ENCODE results near the gene AGAP4. TPM values are rescaled to one million over a fixed set of nuclear protein-coding genes. Genes with fewer than 3 reads are reported as not detected.
"Not testable (repeated sequence)": the region's sequence is repeated elsewhere in the genome, so short reads cannot be mapped to it uniquely, and the experiment has no call there.

Gene AGAP4
- 10 to 100 TPM; 27.8 to 46.3 (median 32.8) TPM for polyA plus RNA-seq (ENCODE audit: insufficient read length in 4 of 4)

DNA sequence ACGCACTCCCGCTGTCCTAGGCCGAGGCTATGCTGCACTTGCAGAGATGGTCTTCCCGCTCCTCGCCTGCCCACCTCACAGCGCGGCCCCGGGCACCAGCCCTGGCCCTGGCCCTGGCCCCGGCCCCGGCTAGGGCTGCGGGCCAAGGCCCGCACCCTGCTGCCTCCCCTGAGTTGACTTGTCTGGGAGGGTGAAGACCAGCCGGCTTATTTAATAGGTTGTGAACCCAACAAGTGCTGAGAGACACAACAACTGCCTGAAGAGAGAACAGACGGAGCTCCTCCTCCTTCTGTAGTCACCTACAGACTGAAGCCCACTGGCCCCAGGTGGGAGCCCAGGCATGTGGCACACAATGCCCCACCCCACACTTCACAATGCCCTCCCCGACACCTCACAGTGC, at the start of gene AGAP4:
TSS of gene AGAP4 (minus strand) at position 101 of the 400 bp plus-strand sequence. CDS start 153 bp downstream, outside the sequence.
- not testable (repeated sequence) for DNase-seq (ENCODE audit: low read depth in 4 of 4, low spot score in 3 of 4)

DNA sequence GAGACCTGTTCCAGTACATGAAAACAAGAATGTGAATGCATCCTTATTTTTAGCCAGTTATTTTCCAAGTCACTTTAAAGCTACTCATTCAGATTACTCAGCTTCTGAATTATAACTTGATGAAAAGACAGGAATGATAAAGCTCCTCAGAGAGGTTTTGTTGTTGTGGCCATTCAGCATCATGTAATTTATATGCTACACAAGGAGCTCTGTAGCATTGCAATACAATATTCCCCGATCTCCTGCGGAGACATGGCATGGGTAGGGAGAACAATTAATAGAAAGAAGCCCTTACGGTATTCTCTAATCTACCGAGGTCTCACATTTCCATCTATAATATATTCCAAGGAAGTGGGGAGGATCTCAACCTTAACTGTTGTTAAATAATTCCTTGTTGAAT, 43.4 kb upstream of the AGAP4 start:
- DNase-seq (ENCODE audit: low read depth in 4 of 4, low spot score in 3 of 4), result not testable (repeated sequence)

DNA sequence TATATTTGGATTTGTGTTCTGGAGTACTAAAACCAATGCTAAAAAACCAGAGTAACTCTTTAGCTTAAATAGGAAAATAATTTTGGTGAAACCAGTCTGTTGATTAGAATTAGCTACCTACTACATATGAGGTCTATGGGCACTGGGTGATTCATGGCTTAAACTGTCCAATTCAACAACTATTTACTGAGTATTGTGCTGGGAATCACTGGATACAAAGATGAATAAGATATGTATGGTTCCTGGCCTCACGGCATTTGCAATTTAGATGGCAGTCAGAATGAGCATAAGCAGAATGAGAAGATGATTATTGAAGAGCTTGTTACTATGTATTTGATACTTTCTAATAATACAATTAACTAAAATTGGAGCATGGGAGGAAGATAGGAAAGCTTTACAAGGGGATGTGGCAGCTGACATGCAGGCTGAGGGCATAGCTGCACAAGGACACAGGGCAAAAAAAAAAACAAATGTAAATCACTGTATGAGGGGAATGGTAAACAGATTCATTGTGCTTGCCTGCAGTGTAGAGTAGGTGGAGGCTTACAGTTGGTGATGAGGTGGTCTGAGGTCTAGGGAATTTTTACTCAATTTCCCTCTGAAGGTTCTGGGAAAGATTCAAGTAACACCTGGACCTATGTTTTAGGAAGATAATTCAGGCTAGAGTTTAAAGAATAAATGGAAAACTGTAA, 42.4 kb upstream of the AGAP4 start:
- DNase-seq (ENCODE audit: low read depth in 4 of 4, low spot score in 3 of 4), result not testable (repeated sequence)

DNA sequence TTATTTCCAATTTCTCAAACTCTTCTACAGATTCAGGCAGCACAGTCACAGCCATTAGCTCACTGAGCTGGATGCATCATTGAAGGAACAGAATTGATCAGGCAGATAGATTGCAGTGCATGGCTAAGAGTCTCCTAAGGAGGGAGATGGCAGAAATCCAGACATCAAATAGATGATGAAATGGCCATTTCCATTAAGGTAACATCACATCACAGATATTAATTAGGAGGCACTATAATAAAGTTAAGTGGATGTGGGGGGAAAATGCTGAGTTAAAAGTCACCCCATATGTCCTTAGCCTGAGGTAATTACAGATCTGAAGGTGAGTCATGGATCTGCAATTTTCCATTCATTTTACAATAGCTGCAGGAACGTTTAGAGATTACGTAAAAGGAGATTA, 35.6 kb upstream of the AGAP4 start:
- not testable (repeated sequence) for DNase-seq (ENCODE audit: low read depth in 4 of 4, low spot score in 3 of 4)

DNA sequence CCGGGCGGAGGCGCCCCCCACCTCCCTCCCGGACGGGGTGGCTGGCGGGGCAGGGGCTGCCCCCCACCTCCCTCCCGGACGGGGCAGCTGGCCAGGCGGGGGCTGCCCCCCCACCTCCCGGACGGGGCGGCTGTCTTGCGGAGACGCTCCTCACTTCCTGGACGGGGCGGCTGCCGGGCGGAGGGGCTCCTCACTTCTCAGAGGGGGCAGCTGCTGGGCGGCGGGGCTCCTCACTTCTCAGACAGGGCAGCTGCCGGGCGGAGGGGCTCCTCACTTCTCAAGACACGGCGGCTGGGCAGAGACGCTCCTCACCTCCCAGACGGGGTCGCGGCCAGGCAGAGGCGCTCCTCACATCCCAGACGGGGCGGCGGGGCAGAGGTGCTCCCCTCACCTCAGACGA, 18.1 kb upstream of the AGAP4 start:
- DNase-seq (ENCODE audit: low read depth in 4 of 4, low spot score in 3 of 4), result not testable (repeated sequence)

DNA sequence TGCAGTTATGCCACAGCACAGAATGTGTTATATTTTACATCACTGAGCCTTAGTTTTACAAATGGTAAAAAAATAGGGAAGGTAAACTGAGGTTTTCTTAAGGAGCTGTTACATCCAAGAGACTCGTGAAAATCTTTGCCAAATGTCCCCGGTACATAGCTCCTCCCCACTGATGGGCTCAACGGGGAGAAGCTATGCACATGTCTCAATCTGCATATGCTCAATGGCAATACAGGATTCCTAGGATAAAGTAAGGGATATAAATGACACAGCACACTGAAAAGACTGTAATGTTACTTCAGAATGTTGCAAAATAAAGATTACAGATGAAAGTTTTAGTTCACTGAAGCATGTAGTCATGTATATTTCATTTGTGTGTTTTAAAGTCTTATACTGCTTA, 17.0 kb upstream of the AGAP4 start:
- DNase-seq (ENCODE audit: low read depth in 4 of 4, low spot score in 3 of 4), result not testable (repeated sequence)

DNA sequence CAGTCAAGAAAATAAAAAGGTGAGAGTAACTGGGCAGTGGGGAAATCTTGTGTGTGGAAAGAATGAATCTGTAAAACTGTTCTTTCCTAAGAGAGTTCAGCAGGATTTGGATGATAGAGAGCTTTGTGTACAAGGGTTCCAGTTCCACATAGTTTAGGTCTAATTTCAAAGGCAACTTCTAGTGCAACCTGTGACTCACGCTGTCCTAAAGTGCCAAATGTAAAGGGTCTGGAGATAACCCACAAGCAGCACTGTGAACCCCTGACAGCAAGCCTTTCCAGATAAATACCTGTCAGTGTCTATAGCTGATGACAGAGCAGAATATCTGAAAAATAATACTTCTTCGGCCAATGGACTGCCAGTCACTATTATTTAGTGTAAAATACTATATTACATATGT, 16.3 kb upstream of the AGAP4 start:
- not testable (repeated sequence) for DNase-seq (ENCODE audit: low read depth in 4 of 4, low spot score in 3 of 4)

DNA sequence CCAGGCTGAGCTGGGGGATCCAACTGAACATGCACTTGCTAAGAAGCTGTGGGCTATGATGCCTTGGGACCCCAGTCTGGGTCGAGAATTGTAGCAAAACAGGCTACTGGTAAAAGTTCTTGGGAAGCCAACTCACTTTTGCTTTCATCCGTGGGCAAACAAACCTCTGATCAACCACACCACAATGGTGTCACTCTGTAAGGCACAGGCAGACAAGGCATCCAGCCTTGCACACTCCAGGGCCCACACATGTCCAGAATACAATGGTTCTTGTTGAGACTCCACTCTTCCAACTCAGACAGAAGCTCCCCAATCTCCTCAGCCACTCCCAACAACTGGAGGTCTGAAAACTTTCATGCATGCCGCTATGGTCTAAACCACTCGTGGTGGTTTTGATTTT, 10.6 kb upstream of the AGAP4 start:
- DNase-seq (ENCODE audit: low read depth in 4 of 4, low spot score in 3 of 4), result not testable (repeated sequence)

DNA sequence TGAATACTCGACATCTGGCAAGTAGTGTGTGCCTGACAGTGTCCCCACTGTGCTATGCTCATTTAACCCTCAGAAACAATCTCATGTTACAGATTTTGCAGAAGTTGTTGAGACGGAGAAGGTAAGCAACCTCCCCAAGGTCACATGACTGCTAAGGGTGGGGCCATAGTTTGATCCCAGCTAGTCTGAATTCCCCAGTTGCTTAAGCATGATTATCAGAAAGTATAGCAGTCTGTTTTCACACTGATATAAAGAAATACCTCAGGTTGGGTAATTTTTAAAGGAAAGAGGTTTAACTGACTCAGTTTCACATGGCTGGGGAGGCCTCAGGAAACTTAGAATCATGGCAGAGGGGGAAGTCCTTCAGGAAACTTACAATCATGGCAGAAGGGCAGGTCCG, 1.2 kb upstream of the AGAP4 start:
- not testable (repeated sequence) for DNase-seq (ENCODE audit: low read depth in 4 of 4, low spot score in 3 of 4)

DNA sequence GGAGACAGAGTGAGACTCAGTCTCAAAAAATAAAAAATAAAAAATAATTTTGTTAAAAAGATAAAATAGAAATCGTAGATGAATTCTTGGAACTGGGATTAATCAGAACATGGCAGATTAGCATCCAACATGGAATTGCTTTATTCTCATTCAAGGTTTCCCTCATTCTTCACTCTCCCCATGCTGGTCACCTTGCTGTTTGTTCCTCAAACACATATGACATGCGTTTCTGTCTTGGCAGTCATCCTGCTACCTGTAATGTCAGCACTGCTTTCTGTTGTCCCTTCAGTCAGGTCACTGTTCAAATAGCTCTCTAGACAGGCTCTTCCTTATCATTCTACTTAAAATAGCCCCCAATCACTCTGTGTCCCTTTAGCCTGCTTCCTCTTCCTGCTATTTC, 24.4 kb downstream of the AGAP4 start:
- DNase-seq (ENCODE audit: low read depth in 4 of 4, low spot score in 3 of 4), result not testable (repeated sequence)

DNA sequence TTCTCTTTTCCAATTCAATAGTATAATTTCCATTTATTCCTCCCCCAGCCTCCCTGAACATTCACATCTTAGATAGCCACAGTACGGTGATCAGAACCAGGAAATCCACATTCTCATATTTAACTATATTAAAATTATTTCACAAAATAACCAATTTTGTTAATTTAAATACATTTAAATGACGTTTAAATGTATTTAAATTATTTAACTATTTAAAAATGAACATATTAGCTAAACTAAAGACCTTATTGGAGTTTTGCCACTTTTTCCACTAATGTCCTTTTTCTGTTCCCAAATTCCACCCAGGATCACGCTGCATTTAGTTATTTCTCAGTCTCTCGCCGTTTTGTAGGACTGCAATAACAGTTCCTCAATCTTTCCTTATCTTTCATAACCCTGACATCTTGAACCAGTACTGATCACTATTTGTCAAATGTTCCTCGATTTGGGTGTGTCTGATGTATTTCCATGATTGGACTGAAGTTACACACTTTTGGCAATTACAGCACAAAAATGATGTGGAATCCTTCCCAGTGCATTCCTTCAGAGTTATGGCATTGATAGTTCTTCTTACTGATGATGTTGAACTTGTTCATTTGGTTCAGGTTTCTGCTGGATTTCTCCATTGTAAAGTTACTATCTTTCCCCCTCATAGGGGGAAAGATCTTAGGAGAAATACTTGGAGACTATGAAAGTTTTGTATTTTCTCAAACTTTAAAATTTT, 27.0 kb downstream of the AGAP4 start:
- not testable (repeated sequence) for DNase-seq (ENCODE audit: low read depth in 4 of 4, low spot score in 3 of 4)

DNA sequence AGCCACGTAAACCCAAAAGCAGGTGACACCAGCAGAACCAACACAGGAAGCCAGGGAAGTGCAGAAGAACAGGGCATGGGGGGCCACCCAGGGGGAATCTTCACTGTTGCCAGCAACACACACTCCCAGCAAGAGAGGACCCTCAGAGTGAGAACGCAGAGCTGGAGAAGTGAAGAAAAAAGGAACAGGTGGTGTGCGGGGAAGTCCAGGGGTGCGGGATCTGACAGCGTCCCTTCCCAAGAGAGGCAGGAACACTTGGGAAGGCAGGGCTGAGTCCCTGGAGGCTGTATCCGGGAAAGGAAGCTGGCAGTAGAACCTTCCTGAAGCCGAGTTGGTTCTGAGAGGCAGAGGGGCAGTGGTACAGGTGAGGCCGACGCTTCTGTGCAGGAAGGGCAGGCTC, 27.7 kb downstream of the AGAP4 start:
- no peak for DNase-seq (ENCODE audit: low read depth in 4 of 4, low spot score in 3 of 4)

DNA sequence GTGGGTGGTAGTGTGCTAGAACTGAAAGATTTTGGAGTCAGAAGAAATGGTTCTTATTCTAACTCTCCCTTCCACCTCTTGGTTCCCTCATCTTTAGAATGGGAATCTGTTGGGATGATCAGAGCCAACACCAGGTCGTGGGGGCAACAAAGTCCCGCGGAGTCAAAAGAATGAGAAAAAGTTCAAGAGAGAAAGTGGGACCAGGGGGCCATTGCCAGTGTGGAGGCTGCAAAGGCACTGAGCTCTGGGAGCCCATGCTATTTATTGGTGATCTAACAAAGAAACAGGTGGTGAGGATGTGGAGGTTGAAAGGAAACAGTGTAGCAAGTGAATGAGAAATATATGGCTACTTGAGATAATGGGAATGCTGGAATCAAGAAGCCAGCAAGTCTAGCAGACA, 29.4 kb downstream of the AGAP4 start:
- no peak for DNase-seq (ENCODE audit: low read depth in 4 of 4, low spot score in 3 of 4)

DNA sequence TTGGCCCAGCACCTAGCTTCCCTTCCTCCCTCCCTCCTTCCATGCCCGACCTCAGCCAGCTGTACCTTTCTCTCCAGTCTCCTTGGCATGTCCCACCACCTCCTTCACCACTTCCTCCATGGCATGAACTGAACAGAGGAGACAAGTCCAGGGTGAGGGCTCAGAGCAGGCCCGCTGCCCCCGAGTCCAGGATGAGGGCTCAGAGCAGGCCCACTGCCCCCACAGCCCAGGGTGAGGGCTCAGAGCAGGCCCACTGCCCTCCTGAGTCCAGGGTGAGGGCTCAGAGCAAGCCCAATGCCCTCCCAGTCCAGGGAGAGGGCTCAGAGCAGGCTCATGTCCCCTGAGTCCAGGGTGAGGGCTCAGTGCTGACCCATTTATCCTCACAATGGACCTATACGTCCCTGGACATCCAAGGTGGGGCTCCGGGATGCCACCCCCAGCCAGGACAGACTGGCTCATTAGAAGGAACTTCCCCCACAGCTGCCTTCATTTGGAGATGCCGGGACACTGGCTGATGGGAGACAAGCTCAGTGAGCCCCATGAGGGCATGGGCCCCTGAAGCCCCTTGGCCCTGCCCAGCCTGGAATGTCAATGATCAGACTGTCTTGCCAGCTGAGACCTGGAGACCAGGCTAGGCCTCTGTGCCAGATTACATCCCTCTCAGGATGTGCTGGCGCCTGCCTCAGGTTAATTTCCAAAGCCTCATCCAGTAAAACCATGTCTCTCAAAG, 30.0 kb downstream of the AGAP4 start:
- no peak for DNase-seq (ENCODE audit: low read depth in 4 of 4, low spot score in 3 of 4)

DNA sequence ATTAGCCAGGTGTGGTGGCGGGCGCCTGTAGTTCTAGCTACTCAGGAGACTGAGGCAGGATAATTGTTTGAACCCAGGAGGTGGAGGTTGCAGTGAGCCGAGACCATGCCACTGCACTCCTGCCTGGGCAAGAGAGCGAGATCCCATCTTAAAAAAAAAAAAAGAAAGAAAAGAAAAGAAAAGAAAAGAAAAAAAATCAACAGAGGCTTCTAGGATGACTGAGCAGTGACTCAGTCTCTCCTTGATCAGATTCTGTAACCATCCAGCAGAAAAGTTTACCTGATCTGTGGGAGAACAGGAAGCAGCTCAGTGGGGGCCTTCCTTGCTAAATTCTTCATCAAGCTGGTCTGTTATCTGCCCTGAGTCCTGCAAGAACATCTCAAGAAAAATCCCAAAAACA, 33.2 kb downstream of the AGAP4 start:
- not testable (repeated sequence) for DNase-seq (ENCODE audit: low read depth in 4 of 4, low spot score in 3 of 4)

DNA sequence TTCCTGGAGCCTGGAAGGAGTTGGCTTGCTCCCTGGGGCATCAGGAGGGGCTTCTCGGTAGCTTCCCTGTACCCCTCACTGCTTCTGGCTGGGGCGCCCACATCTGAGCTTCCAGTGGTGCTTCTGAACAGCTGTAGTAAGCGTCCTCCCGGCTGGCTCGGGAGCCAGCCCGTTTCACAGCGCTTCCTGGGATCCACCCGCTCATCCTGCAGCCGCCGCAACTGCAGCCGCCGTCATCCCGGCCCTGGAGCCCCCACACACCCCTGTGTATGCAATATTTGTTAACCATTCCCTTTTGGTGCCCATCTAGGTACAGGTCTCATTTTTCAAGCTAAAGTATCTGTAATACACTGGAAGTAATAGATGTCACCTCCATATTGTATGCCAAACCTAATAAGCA, 34.3 kb downstream of the AGAP4 start:
- not testable (repeated sequence) for DNase-seq (ENCODE audit: low read depth in 4 of 4, low spot score in 3 of 4)

DNA sequence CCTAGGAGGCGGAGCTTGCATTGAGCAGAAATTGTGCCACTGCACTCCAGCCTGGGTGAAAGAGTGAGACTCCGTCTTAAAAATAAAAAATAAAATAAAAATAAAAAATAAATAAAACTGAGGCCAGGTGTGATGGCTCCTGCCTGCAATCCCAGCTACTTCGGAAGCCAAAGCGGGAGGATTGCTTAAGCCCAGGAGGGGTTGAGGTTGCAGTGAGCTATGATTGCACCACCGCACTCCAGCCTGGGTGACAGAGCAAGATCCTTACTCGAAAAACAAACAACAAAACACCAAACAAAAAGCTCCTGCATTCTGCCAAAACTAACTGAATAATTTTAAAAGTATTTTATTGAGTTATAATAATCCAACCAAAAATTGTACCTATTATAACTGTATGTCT, 36.2 kb downstream of the AGAP4 start:
- DNase-seq (ENCODE audit: low read depth in 4 of 4, low spot score in 3 of 4), result no peak

DNA sequence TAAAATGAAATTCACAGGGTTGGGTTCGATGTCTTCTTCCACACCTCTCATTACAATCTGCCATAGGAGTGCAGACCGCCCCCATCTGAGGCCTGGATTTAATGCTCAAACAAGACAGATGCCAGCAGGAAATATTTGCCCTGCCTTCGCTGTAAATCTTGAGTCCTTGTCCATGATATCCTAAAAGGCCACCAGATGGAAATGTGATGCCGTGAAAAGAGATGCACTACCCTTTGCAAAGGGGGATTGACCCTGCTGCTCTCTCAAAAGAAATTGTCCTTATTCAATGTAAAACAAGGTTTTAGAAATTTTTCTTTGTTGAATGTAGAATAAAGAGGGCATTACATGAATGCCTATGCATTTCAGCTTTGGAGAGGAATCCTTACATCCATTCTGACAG, 37.5 kb downstream of the AGAP4 start:
- no peak for DNase-seq (ENCODE audit: low read depth in 4 of 4, low spot score in 3 of 4)

DNA sequence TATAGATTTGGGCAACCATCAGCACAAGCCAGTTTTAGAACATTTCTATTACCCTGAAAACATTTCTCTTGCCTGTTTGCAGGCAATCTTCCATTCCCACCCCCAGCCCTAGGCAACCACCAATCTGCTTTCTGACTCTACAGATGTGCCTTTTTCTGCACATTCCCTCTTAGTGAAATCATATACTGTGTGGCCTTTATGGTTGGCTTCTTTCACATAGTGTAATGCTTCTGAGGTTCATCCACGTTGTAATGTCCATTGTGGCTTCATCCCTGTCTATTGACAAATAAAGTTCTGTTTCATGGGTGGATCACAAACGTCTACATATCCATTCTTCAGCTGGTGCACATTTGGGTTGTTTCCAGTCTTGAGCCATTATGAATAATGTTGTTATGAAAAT, 42.3 kb downstream of the AGAP4 start:
- DNase-seq (ENCODE audit: low read depth in 4 of 4, low spot score in 3 of 4), result not testable (repeated sequence)

DNA sequence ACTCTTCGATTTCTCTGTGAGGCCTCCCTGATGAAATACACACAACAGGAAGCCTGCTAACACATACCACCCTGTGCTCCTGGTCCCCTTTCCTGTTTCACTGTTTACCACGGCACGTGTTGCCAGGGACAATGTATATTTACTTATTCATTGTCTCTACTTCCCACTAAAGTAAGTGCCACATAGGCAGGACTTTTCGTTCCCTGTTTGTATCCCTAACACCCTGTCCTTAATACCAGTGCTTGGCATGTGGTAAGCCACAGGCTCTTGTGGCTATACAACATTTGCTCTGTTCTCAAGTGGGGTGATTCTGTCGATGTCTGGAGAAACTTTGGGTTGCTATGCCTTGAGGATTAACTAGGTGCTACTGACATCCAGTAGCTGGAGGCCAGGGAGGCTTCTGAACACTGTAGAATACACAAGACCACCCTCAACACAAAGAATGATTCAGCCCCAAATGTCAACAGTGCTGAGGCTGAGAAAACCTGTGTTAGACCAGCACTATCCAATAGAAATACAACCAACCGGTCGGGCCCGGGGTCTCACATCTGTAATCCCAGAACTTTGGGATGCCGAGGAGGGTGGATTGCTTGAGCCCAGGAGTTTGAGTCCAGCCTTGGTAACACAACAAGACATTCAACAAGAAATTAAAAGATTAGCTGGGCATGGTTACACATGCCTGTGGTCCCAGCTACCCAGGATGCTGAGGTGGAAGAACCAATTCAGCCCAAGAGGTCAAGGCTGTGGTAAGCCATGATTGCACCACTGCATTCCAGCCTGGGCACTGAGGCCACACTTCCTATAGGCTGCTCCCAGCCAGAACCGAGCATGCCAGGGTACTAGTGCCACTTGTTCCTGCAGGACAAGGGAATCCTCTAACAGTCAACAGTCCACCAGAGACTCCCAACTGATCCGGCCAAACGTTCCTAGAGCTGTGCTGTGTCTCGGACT, 44.0 kb downstream of the AGAP4 start:
- not testable (repeated sequence) for DNase-seq (ENCODE audit: low read depth in 4 of 4, low spot score in 3 of 4)

All from right renal pelvis (tissue), 4 donors.